ENCODE measurements around the gene CGGBP1. TPM values are rescaled to one million over a fixed set of nuclear protein-coding genes. Genes with fewer than 3 reads are reported as not detected.
"Not testable (repeated sequence)": the region's sequence is repeated elsewhere in the genome, so short reads cannot be mapped to it uniquely, and the experiment has no call there.

Gene CGGBP1
- total RNA-seq, 1 donor from 2014 or later = 83.5 TPM

DNA sequence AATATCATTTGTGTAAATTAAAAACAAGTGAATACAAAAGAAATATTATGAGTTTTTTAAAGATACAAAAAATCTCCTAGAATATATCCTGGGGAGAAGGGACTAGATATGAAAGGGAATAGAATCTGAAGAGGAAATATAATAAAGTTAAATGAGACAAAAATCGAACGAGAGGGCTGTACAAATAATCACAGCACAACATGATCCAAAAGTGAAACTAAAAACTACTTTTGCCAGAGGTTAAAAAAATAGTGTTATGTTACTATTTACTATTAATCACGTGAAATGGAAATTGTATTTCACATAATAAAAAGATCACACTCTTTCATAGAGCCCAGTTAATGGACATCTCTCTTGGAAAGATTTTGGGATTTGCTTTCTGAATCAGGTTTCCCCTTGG, 28.6 kb downstream of the CGGBP1 start:
- H3K36me3 Mint-ChIP-seq = no peaks in the 10 kb centered on the region

DNA sequence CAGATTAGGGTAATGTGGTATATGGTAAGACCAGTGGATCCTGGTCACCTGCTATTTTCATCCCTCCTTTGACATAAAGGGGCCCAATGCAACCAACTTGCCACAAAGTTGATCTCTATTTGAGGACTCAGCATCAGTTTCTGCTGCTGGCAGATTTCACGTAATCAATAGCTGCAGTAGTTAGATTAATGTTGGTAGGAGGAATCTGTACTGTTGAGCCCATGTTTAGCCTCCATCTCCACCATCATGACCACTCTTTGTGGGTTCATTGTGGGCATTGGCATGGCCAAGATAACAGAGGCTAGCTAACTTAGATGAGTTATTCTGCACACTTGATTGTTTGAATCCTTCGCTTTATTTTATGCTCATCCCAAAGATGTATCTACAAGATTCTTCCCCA, 29.9 kb downstream of the CGGBP1 start:
- Mint-ChIP-seq H3K4me1 (peaks cover 9% of the 10 kb centered on the region), H3K9me3 (peaks cover 19% of the 10 kb centered on the region), H3K27ac (no peak overlapping the region), H3K27me3 (ENCODE audit: low read depth) (no peaks in the 10 kb centered on the region), H3K36me3 (no peaks in the 10 kb centered on the region), H3K4me3 (no peak overlapping the region)
- TF ChIP-seq, protein P1, sequence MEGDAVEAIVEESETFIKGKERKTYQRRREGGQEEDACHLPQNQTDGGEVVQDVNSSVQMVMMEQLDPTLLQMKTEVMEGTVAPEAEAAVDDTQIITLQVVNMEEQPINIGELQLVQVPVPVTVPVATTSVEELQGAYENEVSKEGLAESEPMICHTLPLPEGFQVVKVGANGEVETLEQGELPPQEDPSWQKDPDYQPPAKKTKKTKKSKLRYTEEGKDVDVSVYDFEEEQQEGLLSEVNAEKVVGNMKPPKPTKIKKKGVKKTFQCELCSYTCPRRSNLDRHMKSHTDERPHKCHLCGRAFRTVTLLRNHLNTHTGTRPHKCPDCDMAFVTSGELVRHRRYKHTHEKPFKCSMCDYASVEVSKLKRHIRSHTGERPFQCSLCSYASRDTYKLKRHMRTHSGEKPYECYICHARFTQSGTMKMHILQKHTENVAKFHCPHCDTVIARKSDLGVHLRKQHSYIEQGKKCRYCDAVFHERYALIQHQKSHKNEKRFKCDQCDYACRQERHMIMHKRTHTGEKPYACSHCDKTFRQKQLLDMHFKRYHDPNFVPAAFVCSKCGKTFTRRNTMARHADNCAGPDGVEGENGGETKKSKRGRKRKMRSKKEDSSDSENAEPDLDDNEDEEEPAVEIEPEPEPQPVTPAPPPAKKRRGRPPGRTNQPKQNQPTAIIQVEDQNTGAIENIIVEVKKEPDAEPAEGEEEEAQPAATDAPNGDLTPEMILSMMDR (IDR thresholded peaks at IDR 0.05; ENCODE audit: unreplicated experiment) = no peak
- no peak for DNase-seq (ENCODE audit: low spot score in 2 of 2, unreplicated experiment in 2 of 2)

More for the DNA sequence above, 28.6 kb downstream of the CGGBP1 start:
- no peaks in the 10 kb centered on the region for H3K27me3 Mint-ChIP-seq (ENCODE audit: low read depth)
- H3K4me1 Mint-ChIP-seq = peaks cover 12% of the 10 kb centered on the region
- DNase-seq (ENCODE audit: low spot score in 2 of 2, unreplicated experiment in 2 of 2) = no peak
- no peak overlapping the region for H3K27ac Mint-ChIP-seq
- TF ChIP-seq, protein P1 (IDR thresholded peaks at IDR 0.05; ENCODE audit: unreplicated experiment) = no peak
- peaks cover 19% of the 10 kb centered on the region for H3K9me3 Mint-ChIP-seq
- no peak overlapping the region for H3K4me3 Mint-ChIP-seq

DNA sequence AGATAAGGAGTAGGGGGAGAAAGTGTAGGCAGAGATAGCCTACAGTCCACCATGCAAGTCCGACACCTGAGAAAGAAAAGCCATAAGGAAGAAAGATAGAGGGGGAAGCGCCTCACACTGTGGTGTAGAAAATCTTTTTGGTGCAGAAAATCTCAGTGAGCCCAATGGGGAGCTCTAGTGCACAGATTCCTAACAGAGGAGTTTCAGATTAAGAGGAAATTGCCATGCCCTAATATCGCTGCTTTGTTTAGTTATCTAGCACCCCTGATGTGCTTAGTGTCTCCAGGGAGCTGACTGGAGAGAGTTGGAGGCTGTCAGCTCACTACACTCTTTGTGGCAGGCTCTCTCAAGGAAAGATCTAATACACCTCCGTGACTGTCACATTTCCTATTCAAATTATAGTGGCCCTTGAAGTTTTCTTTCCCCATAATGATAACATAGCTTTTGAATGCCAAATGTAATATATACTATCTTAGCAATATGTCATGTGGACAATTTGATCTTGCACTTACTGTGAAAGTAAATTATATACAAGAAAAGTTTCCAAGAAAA, 33.7 kb downstream of the CGGBP1 start:
- H3K9me3 Mint-ChIP-seq = peaks cover 19% of the 10 kb centered on the region
- no peak overlapping the region for H3K4me3 Mint-ChIP-seq
- H3K4me1 Mint-ChIP-seq = no peaks in the 10 kb centered on the region
- no peak overlapping the region for H3K27ac Mint-ChIP-seq
- no peak for DNase-seq (ENCODE audit: low spot score in 2 of 2, unreplicated experiment in 2 of 2)
- H3K27me3 Mint-ChIP-seq (ENCODE audit: low read depth) = no peaks in the 10 kb centered on the region
- H3K36me3 Mint-ChIP-seq = no peaks in the 10 kb centered on the region
- TF ChIP-seq, protein P1 (IDR thresholded peaks at IDR 0.05; ENCODE audit: unreplicated experiment) = no peak

DNA sequence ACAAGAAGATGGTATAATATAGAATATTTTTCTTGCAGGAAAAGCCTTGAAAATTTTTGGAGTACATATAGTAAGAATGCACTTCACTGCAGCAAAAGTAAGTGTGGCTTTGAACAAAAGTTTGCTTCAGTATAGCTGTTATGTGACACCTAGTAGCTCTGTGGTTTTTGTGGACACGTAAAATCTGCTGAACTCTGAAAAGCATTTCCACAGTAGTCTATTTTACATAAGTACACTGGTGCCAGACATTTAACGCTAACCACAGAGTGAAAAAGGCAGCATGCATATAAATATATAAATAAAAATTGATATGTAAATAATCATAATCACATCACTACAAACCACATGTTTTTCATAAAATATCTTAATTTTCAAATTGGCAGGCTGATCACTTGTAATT, 39.8 kb downstream of the CGGBP1 start:
- no peak overlapping the region for H3K27ac Mint-ChIP-seq
- no peak for DNase-seq (ENCODE audit: low spot score in 2 of 2, unreplicated experiment in 2 of 2)
- H3K27me3 Mint-ChIP-seq (ENCODE audit: low read depth) = no peaks in the 10 kb centered on the region
- H3K4me3 Mint-ChIP-seq = no peak overlapping the region
- TF ChIP-seq, protein P1 (IDR thresholded peaks at IDR 0.05; ENCODE audit: unreplicated experiment) = no peak
- no peaks in the 10 kb centered on the region for H3K36me3 Mint-ChIP-seq
- peaks cover 8% of the 10 kb centered on the region for H3K9me3 Mint-ChIP-seq
- no peaks in the 10 kb centered on the region for H3K4me1 Mint-ChIP-seq

DNA sequence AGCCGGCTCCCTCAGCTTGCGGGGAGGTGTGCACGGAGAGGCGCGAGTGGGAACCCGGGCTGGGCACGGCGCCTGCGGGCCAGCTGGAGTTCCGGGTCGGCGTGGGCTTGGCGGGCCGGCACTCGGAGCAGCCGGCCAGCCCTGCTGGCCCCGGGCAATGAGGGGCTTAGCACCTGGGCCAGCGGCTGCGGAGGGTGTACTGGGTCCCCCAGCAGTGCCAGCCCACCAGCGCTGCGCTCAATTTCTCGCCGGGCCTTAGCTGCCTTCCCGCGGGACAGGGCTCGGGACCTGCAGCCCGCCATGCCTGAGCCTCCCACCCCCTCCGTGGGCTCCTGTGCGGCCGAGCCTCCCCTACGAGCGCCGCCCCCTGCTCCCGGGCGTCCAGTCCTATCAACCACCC, 43.1 kb downstream of the CGGBP1 start:
- not testable (repeated sequence) for H3K27me3 Mint-ChIP-seq (ENCODE audit: low read depth); H3K36me3 Mint-ChIP-seq; H3K4me3 Mint-ChIP-seq; DNase-seq (ENCODE audit: low spot score in 2 of 2, unreplicated experiment in 2 of 2); H3K4me1 Mint-ChIP-seq; H3K9me3 Mint-ChIP-seq; H3K27ac Mint-ChIP-seq

DNA sequence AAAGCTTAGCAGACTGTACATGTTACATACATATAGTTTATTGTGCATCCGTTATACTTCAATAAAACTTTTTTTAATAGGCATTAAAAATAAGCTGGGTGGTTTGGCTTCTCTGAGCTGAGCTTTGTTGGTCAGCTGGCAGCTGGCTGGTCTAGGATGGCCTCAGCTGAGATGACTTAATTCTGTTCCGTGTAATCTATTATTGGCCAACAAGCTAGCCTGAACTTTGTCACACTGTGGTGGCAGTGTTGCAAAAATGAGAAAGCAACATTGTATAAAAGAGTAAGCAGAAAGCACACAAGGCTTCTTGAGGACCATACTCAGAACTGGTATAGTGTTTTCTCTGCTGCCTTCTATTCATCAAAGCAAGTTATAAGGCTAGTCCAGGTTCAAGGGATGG, 45.2 kb downstream of the CGGBP1 start:
- H3K4me1 Mint-ChIP-seq = no peaks in the 10 kb centered on the region
- H3K9me3 Mint-ChIP-seq = peaks cover 8% of the 10 kb centered on the region
- DNase-seq (ENCODE audit: low spot score in 2 of 2, unreplicated experiment in 2 of 2) = no peak
- H3K27me3 Mint-ChIP-seq (ENCODE audit: low read depth) = no peaks in the 10 kb centered on the region
- TF ChIP-seq, protein P1 (IDR thresholded peaks at IDR 0.05; ENCODE audit: unreplicated experiment) = no peak
- no peak overlapping the region for H3K4me3 Mint-ChIP-seq
- H3K27ac Mint-ChIP-seq = no peak overlapping the region
- H3K36me3 Mint-ChIP-seq = no peaks in the 10 kb centered on the region

Measured in mesothelial cell of epicardium (in vitro differentiated cells).